ENCODE data around the gene MTAP. TPM values are rescaled to one million over a fixed set of nuclear protein-coding genes. Genes with fewer than 3 reads are reported as not detected.

Gene MTAP
- total and polyA plus RNA-seq, 9 of the 15 experiments (the other 6 are each of a cell fraction or from before 2014, with no cell fraction given): 0.07 TPM; not detected in 8

DNA sequence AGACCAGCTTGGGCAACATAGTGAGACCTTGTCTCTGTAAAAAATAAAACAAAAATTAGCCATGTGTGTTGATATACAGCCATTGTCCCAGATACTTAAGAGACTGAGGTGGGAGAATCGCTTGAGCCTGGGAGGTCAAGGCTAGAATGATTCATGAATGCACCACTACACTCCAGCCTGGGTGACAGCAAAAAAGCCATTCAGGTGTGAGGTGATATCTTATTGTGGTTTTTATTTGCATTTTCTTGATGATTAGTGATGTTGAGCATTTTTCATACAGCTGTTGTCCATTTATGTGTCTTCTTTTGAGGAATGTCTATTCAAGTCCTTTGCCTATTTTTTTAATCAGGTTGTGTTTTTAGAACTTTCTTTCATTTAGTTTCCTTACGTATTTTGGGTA is 23.2 kb downstream of the MTAP start:
- Histone ChIP-seq H3K27me3 (ENCODE audit: control insufficient read depth in 2 of 2, insufficient read depth in 2 of 2, low read length in 2 of 2) (no peaks in the 10 kb centered on the region), H3K36me3 (ENCODE audit: control insufficient read depth, insufficient read depth, low read length) (no peaks in the 10 kb centered on the region), H3K4me3 (no peak overlapping the region), H3K9me1 (ENCODE audit: control insufficient read depth, insufficient read depth, low read length) (no peaks in the 10 kb centered on the region), H3K4me2 (ENCODE audit: insufficient read depth, low read length) (no peak overlapping the region), H3K79me2 (ENCODE audit: control insufficient read depth, insufficient read depth, low read length) (no peaks in the 10 kb centered on the region), H3K9me3 (replicated peaks; ENCODE audit: control insufficient read depth, insufficient read depth, low read depth, low read length) (no peaks in the 10 kb centered on the region), H3K27ac (ENCODE audit: extremely low read depth, low read depth, low read length) (no peak overlapping the region), H4K20me1 (replicated peaks; ENCODE audit: control insufficient read depth, insufficient read depth, low read length) (no peaks in the 10 kb centered on the region), H3K4me1 (replicated peaks in 1 of 2; ENCODE audit: control insufficient read depth in 2 of 2, insufficient read depth in 2 of 2, low read length in 2 of 2) (no peaks in the 10 kb centered on the region), H3K9ac (ENCODE audit: insufficient read depth in 1 of 2, low read depth in 2 of 2, low read length in 2 of 2) (no peak overlapping the region), H2AFZ (ENCODE audit: low read depth, low read length) (no peak overlapping the region)
- ChIA-PET CTCF (ENCODE audit: low intra/inter-chr PET ratio) (no interaction called here), POLR2A (no interaction called here)
- in situ Hi-C loops (cut with MboI) (no loop called here), intact Hi-C loops (cut with micrococcal nuclease) (no loop called here)
- FAIRE-seq (no peak), ATAC-seq (no peak), DNase-seq (ENCODE audit: extremely low read depth in 1 of 4, low spot score in 3 of 4) (no peak)
- TF ChIP-seq PHF8 (IDR thresholded peaks at IDR 0.05; ENCODE audit: borderline replicate concordance, low read length) (no peak), ZNF347 (CRISPR knock-in tag; IDR thresholded peaks at IDR 0.05; ENCODE audit: low read depth) (no peak)
- no CpG with 5 or more reads among the region's 2 CpGs for WGBS (ENCODE audit: insufficient coverage, low coverage, missing lambda C conversion rate)
- no TSS peak for BruUV-seq (replicated peaks)

DNA sequence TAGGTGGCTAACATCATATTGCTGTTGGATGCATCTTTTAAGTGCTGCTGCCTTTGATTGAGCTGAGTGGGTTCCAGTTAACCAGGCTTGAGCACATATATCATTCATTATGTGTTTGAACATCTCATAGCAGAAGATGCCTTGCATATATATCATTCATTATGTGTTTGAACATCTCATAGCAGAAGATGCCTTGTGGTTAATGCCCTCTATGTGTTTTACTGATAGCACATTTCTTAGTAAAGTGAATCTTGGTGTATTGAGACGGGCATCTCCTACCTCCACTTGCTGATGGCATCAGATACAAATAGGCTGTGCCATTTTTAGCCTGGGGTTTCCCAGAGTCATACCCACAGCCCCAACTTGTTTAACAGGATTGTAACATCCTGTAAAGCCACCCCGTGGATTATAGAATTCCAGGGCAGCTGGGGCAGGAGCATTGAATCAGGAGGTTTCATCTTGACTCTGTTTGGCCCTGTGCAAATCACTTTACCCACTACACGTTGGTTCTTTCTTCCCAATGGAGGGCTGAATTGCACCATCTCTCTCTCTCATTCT is 26.5 kb downstream of the MTAP start:
- Histone ChIP-seq H2AFZ (ENCODE audit: low read depth, low read length) (no peak overlapping the region), H4K20me1 (replicated peaks; ENCODE audit: control insufficient read depth, insufficient read depth, low read length) (no peaks in the 10 kb centered on the region), H3K27ac (ENCODE audit: extremely low read depth, low read depth, low read length) (no peak overlapping the region), H3K36me3 (ENCODE audit: control insufficient read depth, insufficient read depth, low read length) (no peaks in the 10 kb centered on the region), H3K9me1 (ENCODE audit: control insufficient read depth, insufficient read depth, low read length) (no peaks in the 10 kb centered on the region), H3K9me3 (replicated peaks; ENCODE audit: control insufficient read depth, insufficient read depth, low read depth, low read length) (no peaks in the 10 kb centered on the region), H3K9ac (ENCODE audit: insufficient read depth in 1 of 2, low read depth in 2 of 2, low read length in 2 of 2) (no peak overlapping the region), H3K4me3 (no peak overlapping the region), H3K27me3 (ENCODE audit: control insufficient read depth in 2 of 2, insufficient read depth in 2 of 2, low read length in 2 of 2) (no peaks in the 10 kb centered on the region), H3K79me2 (ENCODE audit: control insufficient read depth, insufficient read depth, low read length) (no peaks in the 10 kb centered on the region), H3K4me2 (ENCODE audit: insufficient read depth, low read length) (no peak overlapping the region), H3K4me1 (replicated peaks in 1 of 2; ENCODE audit: control insufficient read depth in 2 of 2, insufficient read depth in 2 of 2, low read length in 2 of 2) (no peaks in the 10 kb centered on the region)
- no TSS peak for BruUV-seq (replicated peaks)
- no peak for ATAC-seq
- WGBS (ENCODE audit: insufficient coverage, low coverage, missing lambda C conversion rate): no CpG with 5 or more reads among the region's 3 CpGs
- DNase-seq (ENCODE audit: extremely low read depth in 1 of 4, low spot score in 3 of 4): no peak
- intact Hi-C loops (cut with micrococcal nuclease): no loop called here
- TF ChIP-seq KLF16 (IDR thresholded peaks at IDR 0.05) (no peak), ZNF212 (CRISPR knock-in tag; IDR thresholded peaks at IDR 0.05) (no peak), SAFB2 (IDR thresholded peaks at IDR 0.05; ENCODE audit: borderline replicate concordance, low read depth, low read length, severe bottlenecking) (no peak)
- TF ChIP-seq, protein P1, sequence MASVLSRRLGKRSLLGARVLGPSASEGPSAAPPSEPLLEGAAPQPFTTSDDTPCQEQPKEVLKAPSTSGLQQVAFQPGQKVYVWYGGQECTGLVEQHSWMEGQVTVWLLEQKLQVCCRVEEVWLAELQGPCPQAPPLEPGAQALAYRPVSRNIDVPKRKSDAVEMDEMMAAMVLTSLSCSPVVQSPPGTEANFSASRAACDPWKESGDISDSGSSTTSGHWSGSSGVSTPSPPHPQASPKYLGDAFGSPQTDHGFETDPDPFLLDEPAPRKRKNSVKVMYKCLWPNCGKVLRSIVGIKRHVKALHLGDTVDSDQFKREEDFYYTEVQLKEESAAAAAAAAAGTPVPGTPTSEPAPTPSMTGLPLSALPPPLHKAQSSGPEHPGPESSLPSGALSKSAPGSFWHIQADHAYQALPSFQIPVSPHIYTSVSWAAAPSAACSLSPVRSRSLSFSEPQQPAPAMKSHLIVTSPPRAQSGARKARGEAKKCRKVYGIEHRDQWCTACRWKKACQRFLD (CRISPR knock-in tag; IDR thresholded peaks at IDR 0.05): no peak
- ChIA-PET POLR2A (no interaction called here), CTCF (ENCODE audit: low intra/inter-chr PET ratio) (no interaction called here)
- no peak for FAIRE-seq
- in situ Hi-C loops (cut with MboI): no loop called here
